HG03196 (cell line): ENCODE measurements around the gene KIAA0930.
"Not testable (repeated sequence)": the region's sequence is repeated elsewhere in the genome, so short reads cannot be mapped to it uniquely, and the experiment has no call there.

Experiments used
- ATAC-seq: cut with Tn5 transposase; IDR thresholded peaks from one replicate; pipeline ENCODE4 v1.9.1; 2021; ENCODE audit not compliant: unreplicated experiment

Gene KIAA0930

DNA sequence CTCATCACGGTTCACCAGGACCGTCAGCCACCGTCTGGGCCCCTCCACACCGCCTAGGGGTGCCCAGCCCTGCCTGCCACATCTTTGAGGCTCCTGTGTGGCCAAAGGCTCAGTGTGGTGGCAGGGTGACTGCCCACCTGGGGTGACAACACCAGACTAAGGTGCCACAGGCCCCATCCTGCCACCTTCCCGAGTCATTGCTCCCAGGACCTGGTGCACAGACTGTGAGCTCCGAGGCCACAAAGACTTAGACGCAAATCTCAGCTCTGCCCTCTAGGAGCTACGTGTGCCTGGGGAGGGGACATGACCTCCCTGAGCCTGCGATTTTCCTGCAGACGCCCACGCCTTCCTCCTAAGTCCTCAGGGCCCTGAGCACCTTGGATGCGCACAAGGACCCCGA, 36.5 kb downstream of the KIAA0930 start:
- no peak for ATAC-seq

DNA sequence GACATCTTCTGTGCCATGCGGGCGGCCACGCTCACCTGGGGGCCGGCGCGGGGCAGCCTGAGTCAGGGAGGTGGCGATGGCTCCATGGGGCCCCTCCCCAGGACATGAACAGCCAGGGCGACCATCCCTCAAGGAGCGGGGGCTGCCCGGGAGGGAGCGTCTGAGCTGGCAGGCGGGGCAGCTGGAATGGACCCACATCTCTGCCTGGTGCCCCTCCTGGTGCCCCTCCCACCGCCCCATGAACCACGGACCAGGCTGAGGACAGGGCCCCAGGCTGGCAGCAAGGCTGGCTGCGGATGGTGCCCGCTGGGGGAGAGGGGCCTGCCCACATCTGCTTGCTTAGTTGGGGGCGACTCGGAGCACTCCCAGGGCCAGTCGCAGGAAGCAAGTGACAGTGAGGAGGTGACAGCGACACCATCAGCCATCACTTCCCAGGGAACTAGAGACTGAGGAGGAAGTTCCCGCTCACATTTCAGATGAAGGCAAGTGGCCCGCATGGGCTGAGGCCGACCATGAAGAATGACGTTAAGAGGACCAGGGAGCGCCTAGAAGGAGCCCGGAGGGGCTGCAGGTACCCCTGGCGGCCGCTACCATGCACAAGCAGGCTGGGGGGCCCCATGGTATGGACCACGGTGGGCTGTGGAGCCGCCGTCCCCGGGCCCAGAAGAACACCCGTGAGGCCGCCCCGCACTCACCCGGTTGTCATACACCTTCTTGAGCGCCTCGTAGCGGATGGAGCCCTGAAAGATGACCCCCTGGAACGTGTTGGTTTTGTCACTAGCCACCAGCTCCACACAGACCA, 37.3 kb downstream of the KIAA0930 start:
- ATAC-seq: no peak

DNA sequence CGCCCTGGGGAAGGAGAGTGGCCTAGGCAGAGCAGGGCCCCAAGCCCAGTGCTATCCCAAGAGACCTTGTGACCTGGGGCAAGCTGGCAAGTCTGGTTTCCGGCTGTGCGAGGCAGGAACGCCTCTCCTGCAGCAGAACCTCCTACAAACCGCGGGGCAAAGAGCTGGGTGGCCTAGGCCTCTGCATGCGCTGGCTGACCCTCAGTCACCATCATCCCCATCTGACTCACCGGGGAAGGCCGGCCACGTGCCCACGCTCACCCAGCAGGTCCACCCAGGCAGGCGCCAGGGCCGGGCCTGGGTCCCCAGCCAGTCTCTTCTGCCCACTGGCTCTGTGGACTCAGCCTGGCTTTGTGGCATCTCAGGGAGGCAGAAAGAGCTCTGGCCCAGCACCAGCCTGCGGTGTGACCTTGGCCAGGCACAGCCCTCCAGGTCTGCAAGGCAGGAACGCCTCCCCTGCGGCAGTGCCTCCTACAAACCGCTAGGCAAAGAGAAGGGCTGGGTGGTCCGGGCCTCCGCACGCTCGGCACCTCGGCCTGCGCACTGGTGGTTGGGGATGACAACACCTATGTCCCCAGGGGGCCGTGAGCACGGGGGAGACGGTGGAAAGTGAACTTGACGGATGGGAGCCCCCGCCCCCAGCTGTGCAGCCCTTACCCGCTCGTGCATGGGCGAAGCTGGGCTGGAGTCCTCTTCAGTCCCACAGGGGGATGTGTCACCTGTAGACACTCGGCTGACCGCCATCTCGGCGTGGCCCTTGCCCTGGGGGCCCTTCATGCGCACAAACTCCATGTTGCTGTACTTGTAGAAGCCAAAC, 38.2 kb downstream of the KIAA0930 start:
- ATAC-seq: no peak

DNA sequence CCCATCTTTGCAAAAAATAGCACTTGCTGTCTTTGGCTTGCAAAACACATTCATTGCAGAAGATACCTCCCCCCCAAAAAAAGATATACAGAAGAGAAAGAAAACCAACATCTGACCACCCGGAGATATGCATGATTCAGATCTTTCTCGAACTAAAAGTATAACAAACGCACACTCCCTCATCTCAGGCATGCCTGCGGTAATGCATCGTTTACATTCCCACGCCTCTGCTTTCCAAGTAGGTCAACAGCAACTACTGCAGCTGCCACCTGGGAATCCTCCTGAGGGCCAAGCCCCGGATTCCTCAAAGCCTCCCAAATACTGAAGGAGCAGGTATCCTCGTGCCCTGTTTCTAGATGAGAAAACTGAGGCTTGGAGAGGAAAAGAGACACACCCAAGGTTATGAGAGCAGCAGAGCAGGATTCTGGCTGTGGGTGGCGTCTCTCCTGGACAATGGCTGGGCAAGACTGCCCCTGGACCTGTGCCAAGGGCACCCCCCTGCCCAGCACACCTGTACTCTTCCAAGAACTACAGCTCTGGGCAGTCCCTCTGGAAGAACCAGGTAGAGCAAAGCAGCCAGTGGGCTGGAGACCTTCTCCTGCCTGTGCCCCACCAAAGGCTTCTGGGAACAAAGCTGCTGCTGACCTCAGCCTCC, 38.9 kb downstream of the KIAA0930 start:
- ATAC-seq: no peak

DNA sequence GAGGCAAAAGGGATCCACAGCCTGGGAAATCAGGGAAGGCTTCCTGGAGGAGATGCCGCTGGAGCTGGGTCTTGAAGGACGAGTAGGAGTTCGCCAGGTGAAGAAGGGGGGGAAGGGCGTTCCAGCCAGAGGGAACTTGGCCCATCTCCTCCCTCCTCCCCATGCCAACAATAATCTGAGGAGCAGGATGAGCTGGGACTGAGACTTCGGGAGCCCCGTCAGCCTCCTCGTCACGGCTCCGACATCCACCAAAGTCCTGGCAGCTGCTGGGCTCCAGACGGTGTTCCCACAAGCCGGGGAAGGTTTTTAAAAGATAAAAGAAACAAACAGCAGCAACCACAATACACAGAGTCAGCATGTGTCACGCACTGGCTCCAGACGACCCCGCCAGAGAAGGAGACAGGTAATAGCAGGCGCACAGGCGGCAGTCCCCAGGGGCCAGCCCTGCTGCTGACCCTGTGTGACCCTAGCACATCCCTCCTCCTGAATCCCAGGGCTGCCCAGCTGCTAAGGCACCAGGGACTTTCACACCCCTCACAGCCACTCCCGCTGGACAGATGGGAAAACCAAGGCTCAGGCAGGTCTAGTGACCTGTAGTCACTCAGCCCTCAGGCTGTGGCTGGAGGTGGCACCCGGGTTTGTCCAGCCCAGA, 39.7 kb downstream of the KIAA0930 start:
- no peak for ATAC-seq

DNA sequence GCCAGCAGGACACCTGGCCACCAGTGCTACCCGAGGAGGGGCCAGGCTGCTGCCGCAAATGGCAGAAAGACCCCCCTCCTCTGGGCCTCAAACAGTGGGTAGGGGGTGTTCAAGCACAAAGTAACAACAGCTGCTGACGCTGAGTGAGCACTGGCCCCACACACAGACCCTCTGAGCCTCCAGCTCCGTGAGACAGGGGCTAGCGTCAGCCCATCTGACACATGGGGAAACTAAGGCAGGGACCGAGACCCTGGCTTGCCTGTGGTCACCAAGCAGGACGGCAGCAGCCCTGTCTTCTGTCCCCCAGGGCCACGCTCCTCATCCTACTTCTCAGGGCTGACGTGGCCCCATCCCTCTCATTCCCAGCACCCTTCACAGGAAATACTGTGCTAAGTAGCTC, 40.5 kb downstream of the KIAA0930 start:
- ATAC-seq: no peak

DNA sequence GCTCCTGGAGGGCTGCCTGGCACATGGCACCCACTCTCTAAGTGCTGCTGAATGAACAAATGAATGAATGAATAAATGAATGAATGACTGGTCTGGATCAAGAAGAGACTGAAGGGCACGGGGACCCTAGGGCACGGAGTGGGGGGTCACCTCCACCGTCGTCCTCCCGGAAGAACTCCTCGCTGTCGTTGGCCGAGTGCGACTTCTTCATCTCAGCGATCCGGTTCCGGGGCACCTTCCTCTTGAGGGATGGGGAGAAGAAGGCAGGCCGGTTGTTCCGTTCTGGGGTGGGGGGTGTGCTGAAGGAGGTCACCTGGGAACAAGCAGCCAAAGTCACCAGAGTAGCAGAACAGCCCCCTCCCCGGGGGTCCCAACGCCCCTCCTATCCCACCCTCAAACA, 41.0 kb downstream of the KIAA0930 start:
- ATAC-seq: no peak

DNA sequence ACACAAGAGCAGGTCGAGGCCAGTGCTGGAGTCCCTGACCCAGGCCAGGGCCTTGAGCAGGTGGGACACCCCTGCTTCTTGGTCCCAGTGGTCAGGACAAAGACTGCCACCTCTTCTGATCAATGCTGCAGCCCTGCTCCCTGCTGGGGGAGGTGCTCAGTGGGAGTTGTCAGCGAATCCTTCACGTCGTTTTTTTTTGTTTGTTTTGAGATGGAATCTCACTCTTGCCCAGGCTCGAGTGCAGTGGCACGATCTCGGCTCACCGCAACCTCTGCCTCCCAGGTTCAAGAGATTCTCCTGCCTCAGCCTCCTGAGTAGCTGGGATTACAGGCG, 42.3 kb downstream of the KIAA0930 start:
- no peak for ATAC-seq

DNA sequence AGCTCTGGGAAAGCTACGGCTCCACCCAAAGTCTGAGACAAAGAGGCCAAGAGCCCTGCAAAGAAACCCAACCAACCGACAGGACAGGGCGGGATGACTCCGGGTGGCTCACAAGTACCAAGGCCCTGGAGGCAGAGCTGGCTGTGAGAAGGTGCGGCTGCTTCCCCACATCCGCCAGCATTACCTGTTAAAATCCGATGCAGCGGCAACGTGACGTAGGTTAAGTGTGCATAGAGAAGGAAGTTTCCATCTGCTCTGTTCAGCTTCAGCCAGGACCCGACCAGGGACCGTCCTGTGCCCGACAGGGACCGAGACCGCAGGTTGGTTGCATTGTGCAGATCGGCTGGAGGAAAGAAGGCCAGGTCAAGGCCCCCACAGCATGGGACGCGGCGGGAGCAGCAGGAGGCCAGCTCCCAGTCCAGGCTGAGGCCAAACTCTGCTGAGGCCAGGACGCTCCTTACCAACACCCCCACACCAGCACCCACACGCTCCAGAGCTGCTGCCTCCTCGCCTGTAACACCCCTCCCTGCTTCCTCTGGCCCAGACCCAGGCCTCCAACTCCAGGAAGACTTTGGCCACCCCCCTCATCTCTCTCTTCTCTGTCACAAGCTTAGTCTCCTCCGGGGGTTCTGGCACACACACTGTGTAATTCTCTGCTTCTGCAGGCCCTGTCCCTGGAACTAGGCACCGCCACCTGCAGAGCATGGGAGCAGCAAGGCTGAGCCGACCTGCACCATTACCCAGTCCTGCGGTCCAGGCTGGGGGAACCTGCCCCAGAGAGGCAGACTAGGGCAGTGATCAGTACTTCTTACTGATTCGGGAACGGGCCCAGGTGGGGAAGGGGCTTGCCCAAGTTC, 42.9 kb downstream of the KIAA0930 start:
- ATAC-seq: no peak

DNA sequence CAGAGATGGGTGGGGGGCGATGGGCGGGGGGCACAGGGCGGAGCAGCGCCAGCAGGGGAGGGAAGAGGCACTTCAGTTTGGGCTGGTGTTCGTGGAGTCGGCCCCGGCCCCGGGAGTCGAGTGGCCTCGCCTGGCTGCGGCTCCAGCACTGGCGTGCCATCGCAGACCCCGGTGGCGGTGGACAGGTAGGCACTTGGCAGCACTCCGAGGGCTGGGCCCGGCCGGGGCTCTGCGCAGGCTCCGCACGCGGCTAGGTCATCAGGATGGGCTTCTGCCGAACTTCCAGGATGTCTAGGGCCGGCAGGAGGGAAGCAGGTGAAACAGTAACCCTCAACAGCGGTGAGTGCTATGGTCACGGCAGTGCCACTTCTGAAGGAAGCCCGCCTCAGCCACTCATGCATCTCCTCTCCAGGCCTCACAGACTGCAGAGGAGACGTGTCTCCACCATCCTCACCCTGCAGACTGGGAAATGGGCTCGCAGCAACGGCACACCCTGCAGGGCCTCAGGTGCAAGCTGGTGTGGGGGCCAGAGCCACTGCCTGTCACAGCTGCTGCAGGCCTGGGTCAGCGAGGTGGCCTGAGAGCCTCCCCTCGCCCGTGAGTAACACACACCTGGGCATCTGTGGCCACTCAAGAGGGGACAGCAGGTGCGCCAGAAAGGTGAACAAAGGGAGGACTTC, 43.6 kb downstream of the KIAA0930 start:
- no peak for ATAC-seq

DNA sequence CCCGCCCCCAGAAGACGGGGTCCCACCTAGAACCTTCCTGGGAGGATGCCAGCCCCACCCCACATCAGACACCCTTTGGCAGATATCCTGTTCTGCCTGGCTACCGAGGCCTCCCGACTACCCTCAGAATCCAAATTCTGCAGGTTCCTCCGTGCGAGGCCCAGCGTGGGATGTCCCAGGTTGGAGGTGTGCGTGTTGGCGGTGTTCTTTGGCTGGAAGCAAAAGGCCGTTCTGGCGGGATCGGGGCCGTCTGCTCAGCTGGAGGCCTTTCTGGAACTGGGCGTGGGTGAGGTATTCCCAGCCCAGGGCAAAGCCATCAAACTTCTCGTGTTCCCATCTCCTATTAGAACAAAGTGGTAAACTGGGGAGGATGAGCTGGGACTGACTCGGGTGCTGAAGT, 44.4 kb downstream of the KIAA0930 start:
- ATAC-seq: no peak

DNA sequence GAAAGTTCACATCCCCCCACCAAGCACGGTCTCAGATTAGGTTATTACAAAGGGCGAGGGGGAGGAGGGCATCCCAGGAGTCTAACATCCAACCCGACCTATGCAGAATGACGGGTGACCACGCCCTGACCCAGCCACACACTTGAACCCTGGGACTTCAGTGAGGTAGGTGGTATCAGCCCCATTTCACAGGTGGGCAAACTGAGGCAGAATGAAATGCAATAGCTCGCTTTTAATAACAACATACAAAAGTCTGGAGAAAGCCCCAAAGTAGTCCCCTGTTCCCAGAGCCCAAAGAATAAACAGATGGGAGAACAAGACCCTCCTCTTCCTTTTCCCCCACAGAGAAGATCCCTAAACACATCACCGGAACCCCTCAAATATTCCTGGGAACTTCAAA, 45.1 kb downstream of the KIAA0930 start:
- ATAC-seq: no peak

DNA sequence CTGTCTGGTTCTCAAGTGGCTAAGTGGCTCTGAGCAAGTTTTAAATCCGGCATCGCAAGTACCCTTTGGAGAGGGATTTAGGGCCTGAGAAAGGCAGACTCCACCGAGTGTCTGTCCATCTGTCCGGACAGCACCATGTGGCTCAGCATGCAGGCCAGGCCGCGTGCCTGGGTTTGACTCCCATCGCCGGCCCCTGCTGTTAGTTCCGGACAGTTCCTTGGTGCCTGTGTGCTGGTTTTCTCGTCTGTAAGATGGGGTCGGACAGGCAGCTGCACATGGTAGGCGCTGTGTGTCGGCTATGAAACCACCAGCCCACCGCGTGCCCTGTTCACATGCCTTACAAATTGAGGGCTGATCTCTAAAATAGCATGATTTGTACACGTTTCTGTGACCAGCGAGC, 46.0 kb downstream of the KIAA0930 start:
- no peak for ATAC-seq

DNA sequence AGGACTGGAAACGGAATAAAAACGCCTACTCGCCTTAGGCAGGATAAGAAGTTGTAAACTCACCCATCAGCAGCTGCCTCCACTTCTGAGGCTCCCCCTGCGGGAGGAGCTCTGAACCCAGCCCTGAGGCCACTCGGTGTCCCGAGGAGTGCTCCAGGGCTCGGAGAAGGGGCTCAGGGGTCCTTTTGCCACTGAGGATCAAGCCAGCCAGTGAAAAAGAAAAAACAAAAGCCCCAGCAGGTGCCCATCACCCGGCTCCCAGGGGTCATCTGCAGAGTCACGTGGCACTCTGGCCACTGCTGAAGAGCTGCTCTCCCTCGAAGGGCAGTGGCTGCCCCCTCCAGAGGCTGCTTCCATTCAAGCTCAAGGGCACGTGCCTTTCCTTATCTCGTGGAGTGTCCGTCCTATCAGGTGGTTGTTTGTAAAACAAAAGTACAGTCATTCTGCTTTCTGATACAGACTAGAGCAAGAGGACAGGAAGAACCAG, 48.0 kb downstream of the KIAA0930 start:
- ATAC-seq: no peak

DNA sequence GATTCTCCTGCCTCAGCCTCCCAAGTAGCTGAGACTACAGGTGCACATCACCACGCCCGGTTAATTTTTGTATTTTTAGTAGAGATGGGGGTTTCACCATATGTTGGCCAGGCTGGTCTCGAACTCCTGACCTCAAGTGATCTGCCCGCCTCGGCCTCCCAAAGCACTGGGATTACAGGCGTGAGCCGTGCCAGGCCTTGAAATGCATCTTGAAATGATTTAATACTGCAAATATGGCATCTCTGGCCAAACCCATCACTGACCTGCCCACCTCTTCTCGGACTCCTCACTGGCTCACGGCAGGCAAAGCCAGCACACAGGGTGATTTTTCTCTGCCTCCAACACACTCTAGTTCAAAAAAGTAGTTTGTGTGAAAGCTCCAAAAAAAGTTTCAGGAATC, 48.9 kb downstream of the KIAA0930 start:
- not testable (repeated sequence) for ATAC-seq

DNA sequence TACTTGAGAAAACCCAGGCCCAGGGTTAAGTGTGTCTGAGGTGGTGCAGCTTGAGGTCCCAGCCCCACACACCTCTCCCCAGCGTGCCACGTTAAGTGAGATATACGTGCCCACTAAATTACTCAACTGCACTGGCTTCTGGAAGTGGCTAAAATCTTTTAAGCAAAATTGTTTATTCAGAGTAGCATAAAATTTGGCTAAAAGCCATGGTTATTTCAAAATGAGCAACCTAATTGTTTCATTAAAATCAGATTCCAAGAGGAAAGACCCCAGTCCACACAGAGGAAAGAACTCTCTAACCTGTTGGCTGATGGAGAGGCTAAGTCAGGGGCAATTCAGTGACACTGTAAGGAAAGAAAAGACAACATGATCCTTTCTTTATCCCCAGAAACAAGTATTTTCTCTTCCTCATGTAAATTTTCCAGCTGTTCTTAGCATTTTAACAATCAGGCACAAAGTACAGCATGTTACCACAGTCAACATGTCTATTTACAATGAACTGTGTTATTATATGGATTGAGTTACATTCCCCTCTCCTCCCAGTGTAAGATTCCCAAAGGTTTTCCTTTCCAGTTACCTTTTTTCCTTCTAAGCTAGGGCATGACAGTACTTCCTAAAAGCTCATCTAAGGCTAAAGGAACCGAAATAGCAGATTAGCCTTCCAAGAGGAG, 50.4 kb downstream of the KIAA0930 start:
- ATAC-seq: no peak

DNA sequence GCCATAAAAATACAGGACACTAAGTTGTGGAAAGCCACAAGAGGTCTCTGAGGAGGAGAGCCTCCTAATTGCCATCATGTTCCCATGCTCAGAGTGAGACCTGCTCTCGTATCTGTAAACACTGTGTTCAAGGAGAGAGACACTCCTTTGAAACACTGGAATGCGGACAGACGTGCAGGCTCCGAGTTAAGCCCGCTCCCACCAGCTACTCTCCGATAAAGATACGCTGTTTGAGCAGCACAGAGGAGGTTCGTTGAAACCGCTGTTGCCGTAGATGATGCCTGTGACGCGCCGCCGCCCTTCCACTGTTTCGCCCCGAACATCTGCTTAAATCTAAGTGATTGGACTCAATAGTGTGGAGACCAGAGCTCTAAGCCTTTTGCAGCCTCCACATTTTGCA, 51.9 kb downstream of the KIAA0930 start:
- no peak for ATAC-seq

DNA sequence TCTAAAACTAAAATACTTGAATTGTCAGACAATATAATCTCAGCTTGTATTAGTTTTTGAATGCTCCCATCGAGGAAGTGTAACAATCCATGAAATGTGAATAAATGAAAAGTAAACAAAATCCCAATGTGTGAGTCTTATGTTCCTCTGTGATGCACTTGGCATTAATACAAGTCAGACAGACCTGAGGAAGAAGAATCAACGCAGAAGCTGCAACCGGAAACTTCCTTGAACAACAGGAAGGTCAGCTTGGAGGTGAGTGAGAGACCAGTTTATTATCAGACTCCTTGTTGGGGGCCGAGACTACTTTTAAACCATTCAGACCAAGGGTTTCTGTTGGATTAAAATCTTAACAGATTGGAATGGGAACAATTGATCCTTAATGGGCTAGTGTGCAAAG, 52.8 kb downstream of the KIAA0930 start:
- ATAC-seq: no peak
